GM19468 (cell line): ENCODE data around the gene PSAP.

Source experiments
- ATAC-seq: cut with Tn5 transposase; IDR thresholded peaks from one replicate; pipeline ENCODE4 v1.9.1; 2021; ENCODE audit warnings: mild to moderate bottlenecking, moderate library complexity, moderate number of reproducible peaks; ENCODE audit not compliant: unreplicated experiment; ENCODE audit errors: extremely low read depth

Gene PSAP

DNA sequence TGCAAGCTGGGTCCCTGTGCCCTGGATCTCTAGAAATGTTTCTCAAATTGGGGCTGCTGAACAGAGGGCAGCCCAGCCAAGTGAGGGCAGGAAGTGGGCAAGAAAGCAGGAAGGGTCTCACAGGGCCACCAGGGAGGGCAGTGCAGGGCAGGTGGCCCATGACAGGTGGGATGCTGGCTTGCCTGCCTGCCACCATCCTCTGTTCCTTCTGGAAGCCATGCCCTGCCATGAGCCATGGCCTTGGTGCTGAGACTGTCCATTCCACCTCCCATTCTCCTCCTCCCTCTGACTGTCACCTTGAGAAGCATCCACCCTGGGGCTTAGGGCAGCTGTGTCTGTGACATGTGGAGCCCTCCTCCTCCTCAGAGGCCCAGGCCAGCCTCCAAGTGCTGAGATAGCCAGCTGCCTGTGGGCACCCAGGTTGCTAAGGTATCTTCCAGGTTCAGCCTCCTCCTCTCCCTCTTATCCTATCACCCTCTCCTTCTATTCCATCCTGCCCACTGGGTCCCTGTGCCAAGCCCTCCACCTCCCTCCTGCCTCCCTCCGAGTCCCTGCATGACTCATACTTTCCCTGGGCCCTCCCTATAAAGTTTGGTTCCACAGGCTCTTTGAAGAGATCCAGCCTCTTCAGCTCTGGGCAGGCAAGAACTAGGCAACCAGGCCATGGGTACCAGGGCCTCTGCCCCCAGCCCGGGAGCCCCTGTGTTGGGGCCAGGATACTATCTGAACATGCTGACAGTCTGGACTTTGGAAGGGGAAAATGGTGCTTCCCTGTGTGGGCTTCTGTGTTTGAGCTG, 79.0 kb downstream of the PSAP start:
- no peak for ATAC-seq

DNA sequence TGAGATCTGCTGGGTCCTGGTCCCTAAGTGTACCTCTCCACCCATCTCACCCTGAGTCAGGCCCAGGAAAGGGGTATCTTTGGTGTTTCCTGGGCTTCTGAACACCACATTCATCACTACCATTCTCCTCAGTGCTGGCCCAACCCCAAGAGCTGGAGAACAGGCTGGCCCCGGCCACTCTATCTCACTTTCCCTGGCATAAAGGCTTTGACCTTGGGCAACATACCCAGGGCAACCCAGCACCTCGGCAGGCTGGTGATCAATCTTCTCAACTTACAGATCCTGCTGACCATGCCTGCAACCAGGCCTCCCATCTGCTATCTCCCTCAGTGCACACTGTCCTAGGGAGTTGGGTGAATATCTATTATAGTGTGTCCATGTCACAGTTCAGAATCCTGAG, 79.8 kb downstream of the PSAP start:
- no peak for ATAC-seq

- no peak for ATAC-seq
Measured at GRCh38 chr10:71770789-71771188, 80.3 kb downstream of the PSAP start.

- no peak for ATAC-seq
Measured at GRCh38 chr10:71770255-71770654, 80.8 kb downstream of the PSAP start.

- ATAC-seq, result no peak
Measured at GRCh38 chr10:71769279-71769823, 81.7 kb downstream of the PSAP start.

- ATAC-seq, result no peak
Measured at GRCh38 chr10:71767420-71768035, 83.5 kb downstream of the PSAP start.

DNA sequence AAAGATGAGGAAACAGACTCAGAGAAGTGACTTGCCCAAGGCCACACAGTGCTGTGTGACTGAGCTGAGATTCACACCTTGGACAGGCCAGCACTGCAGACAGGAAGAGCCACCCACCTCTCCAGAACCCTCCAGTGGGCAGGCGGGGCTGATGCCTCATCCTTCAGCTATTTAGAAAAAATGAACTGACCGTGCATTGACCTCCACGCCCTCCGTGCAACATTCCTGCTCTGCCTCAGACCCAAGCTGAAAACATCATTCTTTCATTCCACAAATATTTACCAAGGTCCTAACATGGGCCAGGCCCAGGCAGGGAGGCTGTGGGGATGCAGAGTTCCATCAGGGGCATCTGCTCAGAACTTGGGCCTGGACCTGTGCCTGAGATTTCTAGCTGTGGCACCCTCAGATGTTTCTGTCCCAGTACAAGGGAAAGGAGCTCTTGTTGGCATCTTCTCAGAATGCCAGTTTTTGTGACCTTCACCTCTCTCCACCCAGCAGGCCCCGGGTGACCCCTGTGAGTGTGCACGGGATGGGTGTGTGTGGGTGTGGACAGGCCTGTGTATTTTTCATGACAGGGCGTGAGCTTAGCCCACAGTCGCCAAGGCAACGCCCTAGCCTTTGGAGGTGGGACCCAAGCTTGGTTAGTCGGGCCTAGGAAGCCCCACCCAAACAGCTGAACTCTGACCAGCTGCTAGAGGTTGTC, 84.2 kb downstream of the PSAP start:
- ATAC-seq, result no peak
